Spinal cord (tissue), 10 donors: ENCODE data around the gene SLC37A1. TPM values are rescaled to one million over a fixed set of nuclear protein-coding genes. Genes with fewer than 3 reads are reported as not detected.

ENCODE experiments used
- DNase-seq, 6 donors: peaks; one replicate each; pipeline versions ENCODE4 v3.0.0 to v3.0.0-alpha.2; 2013 to 2015; ENCODE audit warnings: low spot score in 6 of 6, low read depth in 4 of 6
- H3K27ac ChIP-seq: one replicate; pipeline ENCODE4 v1.5.1; 2013; ENCODE audit warnings: low read depth, low read length, control low read depth
- H3K27me3 ChIP-seq: one replicate; pipeline ENCODE4 v1.6.1; 2013; ENCODE audit warnings: low read length; ENCODE audit not compliant: control insufficient read depth, insufficient read depth
- H3K36me3 ChIP-seq: one replicate; pipeline ENCODE4 v1.6.1; 2013; ENCODE audit warnings: low read length; ENCODE audit not compliant: control insufficient read depth, insufficient read depth
- H3K4me1 ChIP-seq: one replicate; pipeline ENCODE4 v1.6.1; 2013; ENCODE audit warnings: low read length; ENCODE audit not compliant: control insufficient read depth, insufficient read depth
- H3K4me3 ChIP-seq: one replicate; pipeline ENCODE4 v1.5.1; 2013; ENCODE audit warnings: low read depth, low read length, control low read depth
- H3K9me3 ChIP-seq: one replicate; pipeline ENCODE4 v1.6.1; 2013; ENCODE audit warnings: low read length; ENCODE audit not compliant: control insufficient read depth, insufficient read depth
- WGBS: methylation state at CpG from one replicate; pipeline ENCODE4 v1.1.5; 2013; ENCODE audit warnings: missing lambda C conversion rate; ENCODE audit not compliant: insufficient coverage; 5-methylcytosine and 5-hydroxymethylcytosine counted together
- polyA plus RNA-seq, 2 donors: library from polyadenylated mRNA; unstranded; fragments of 120-200 nt; gene quantifications; one replicate each; pipeline ENCODE4 v1.2.1, GENCODE V29; 2013; ENCODE audit not compliant: insufficient read length in 2 of 2
- total RNA-seq, 2 donors: library from RNA; depleted of rRNA in 1 of 2; stranded (reverse); fragments of 120-200 nt in 1 of 2; fragments of >200 nt in 1 of 2; gene quantifications; one replicate each; pipeline versions ENCODE4 v1.2.3 to v1.2.4, GENCODE V29; 2013 to 2014
- donor health status: healthy.

The SLC37A1 gene
- total and polyA plus RNA-seq, 4 donors = 8.4 to 32.3 (median 22.5) TPM

- no peaks in the 10 kb centered on the region for H3K9me3 ChIP-seq
- WGBS = 47% methylated on average over 15 of the region's 18 CpGs
- H3K4me1 ChIP-seq = peaks cover 60% of the 10 kb centered on the region
- DNase-seq = peak in 3 of 6 donors; percentile 56 to 76 (median 68)
- H3K27me3 ChIP-seq = no peaks in the 10 kb centered on the region
- peaks cover 27% of the 10 kb centered on the region for H3K36me3 ChIP-seq
- H3K27ac ChIP-seq = peak overlapping the region; percentile 16
- H3K4me3 ChIP-seq = no peak overlapping the region
Observed at GRCh38 chr21:42532466-42533181, 19.0 kb downstream of the SLC37A1 start.

GRCh38 chr21:42533306-42533962 is 19.8 kb downstream of the SLC37A1 start:
- DNase-seq = no peak
- no peaks in the 10 kb centered on the region for H3K27me3 ChIP-seq
- peaks cover 60% of the 10 kb centered on the region for H3K4me1 ChIP-seq
- WGBS = 94% methylated on average over 10 of the region's 13 CpGs
- H3K36me3 ChIP-seq = peaks cover 23% of the 10 kb centered on the region
- peak overlapping the region; percentile 16 for H3K27ac ChIP-seq
- H3K4me3 ChIP-seq = no peak overlapping the region
- no peaks in the 10 kb centered on the region for H3K9me3 ChIP-seq

- H3K4me3 ChIP-seq = no peak overlapping the region
- H3K9me3 ChIP-seq = no peaks in the 10 kb centered on the region
- H3K36me3 ChIP-seq = peaks cover 22% of the 10 kb centered on the region
- H3K4me1 ChIP-seq = peaks cover 60% of the 10 kb centered on the region
- WGBS = 100% methylated on average over 3 of the region's 4 CpGs
- H3K27me3 ChIP-seq = no peaks in the 10 kb centered on the region
- no peak for DNase-seq
- H3K27ac ChIP-seq = no peak overlapping the region
Observed at GRCh38 chr21:42533963-42534355, 20.3 kb downstream of the SLC37A1 start.

GRCh38 chr21:42534421-42535378 is 21.0 kb downstream of the SLC37A1 start:
- Histone ChIP-seq H3K4me1 (peaks cover 63% of the 10 kb centered on the region), H3K4me3 (no peak overlapping the region), H3K36me3 (peaks cover 22% of the 10 kb centered on the region), H3K27ac (no peak overlapping the region), H3K27me3 (no peaks in the 10 kb centered on the region), H3K9me3 (no peaks in the 10 kb centered on the region)
- peak in 1 of 6 donors; percentile 22 for DNase-seq
- WGBS = 51% methylated on average over 24 of the region's 28 CpGs

- Histone ChIP-seq H3K4me1 (peaks cover 62% of the 10 kb centered on the region), H3K9me3 (no peaks in the 10 kb centered on the region), H3K4me3 (no peak overlapping the region), H3K36me3 (peaks cover 22% of the 10 kb centered on the region), H3K27ac (no peak overlapping the region), H3K27me3 (no peaks in the 10 kb centered on the region)
- DNase-seq = no peak
- WGBS = 83% methylated on average over 16 of the region's 17 CpGs
Observed at GRCh38 chr21:42535602-42536171, 22.0 kb downstream of the SLC37A1 start.

GRCh38 chr21:42536601-42537000 is 22.9 kb downstream of the SLC37A1 start:
- Histone ChIP-seq H3K4me3 (no peak overlapping the region), H3K27ac (peak overlapping the region; percentile 22), H3K36me3 (peaks cover 25% of the 10 kb centered on the region), H3K27me3 (no peaks in the 10 kb centered on the region), H3K4me1 (peaks cover 54% of the 10 kb centered on the region), H3K9me3 (no peaks in the 10 kb centered on the region)
- 89% methylated on average over 7 of the region's 8 CpGs for WGBS
- DNase-seq = no peak

GRCh38 chr21:42537106-42537742 is 23.6 kb downstream of the SLC37A1 start:
- DNase-seq = peak in 2 of 6 donors; percentile 63 to 82
- no peaks in the 10 kb centered on the region for H3K27me3 ChIP-seq
- WGBS = no CpG with 5 or more reads among the region's 4 CpGs
- H3K9me3 ChIP-seq = no peaks in the 10 kb centered on the region
- peaks cover 29% of the 10 kb centered on the region for H3K36me3 ChIP-seq
- H3K27ac ChIP-seq = peak overlapping the region; percentile 22
- H3K4me1 ChIP-seq = peaks cover 49% of the 10 kb centered on the region
- H3K4me3 ChIP-seq = no peak overlapping the region

- WGBS = no CpG with 5 or more reads among the region's 10 CpGs
- Histone ChIP-seq H3K4me1 (peaks cover 35% of the 10 kb centered on the region), H3K27me3 (no peaks in the 10 kb centered on the region), H3K4me3 (no peak overlapping the region), H3K36me3 (peaks cover 37% of the 10 kb centered on the region), H3K9me3 (no peaks in the 10 kb centered on the region), H3K27ac (no peak overlapping the region)
- DNase-seq = no peak
Observed at GRCh38 chr21:42538479-42539275, 25.0 kb downstream of the SLC37A1 start.
